ENCODE results near the gene ANKRD29.

ANKRD29 gene

DNA sequence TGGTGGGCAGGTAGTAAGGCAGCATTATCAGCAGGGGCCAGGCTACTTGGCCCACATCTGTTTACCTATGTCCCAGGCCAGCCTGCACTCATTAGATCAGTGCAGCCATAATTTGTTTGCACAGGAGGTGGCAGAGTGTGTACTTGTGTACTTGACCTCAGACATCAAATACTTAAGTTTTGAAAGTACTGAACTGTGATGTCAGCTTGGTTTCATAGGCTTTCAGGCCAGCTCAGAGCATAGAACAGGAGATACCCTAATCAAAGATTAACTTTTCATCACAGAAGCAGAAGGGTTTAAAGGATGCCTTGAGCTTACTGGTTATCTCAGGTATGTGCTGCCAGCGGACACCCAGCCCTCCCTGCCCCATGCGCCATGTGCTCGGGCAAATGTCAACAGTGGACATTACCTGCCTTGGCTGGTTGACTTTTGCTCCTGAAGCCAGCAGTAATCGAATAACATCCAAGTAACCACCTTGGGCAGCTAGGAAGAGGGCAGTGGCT, 33.2 kb downstream of the ANKRD29 start:
- intact Hi-C loops (cut with DNase I; ENCODE audit: low total_unique reads), result loop anchor here (10.0 kb wide), 2 partner anchors 55 to 295 kb away; partner anchors contain the start of gene LAMA3
- no peaks in the 10 kb centered on the region for H3K9me3 ChIP-seq
- H3K36me3 ChIP-seq, result no peaks in the 10 kb centered on the region
- no peak for DNase-seq
- TF ChIP-seq, protein P1, sequence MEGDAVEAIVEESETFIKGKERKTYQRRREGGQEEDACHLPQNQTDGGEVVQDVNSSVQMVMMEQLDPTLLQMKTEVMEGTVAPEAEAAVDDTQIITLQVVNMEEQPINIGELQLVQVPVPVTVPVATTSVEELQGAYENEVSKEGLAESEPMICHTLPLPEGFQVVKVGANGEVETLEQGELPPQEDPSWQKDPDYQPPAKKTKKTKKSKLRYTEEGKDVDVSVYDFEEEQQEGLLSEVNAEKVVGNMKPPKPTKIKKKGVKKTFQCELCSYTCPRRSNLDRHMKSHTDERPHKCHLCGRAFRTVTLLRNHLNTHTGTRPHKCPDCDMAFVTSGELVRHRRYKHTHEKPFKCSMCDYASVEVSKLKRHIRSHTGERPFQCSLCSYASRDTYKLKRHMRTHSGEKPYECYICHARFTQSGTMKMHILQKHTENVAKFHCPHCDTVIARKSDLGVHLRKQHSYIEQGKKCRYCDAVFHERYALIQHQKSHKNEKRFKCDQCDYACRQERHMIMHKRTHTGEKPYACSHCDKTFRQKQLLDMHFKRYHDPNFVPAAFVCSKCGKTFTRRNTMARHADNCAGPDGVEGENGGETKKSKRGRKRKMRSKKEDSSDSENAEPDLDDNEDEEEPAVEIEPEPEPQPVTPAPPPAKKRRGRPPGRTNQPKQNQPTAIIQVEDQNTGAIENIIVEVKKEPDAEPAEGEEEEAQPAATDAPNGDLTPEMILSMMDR (IDR thresholded peaks at IDR 0.05), result no peak
- no peak overlapping the region for H3K4me3 ChIP-seq
- no peak overlapping the region for H3K27ac ChIP-seq
- H3K4me1 ChIP-seq, result peaks cover 0 to 14% (median 0%) of the 10 kb centered on the region in 4 donors
- no peaks in the 10 kb centered on the region for H3K27me3 ChIP-seq

DNA sequence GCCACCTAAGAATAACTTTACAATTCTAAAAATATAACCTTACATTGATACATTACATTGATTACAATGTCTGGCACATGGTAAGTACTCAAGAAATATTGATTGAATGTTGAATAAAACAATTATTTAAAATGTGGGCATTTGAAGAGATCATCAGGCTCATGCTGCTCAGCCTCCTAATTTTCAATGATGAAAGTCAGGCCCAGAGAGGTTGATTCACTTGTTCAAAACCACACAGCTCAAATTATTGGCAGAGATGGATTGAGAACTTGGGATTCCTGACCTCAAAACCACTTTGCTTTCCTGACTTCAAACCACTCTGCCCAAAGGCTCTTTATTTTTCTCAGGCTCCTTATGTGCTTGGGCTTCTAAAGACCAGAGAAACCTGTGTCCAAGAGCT, 34.7 kb downstream of the ANKRD29 start:
- intact Hi-C loops (cut with DNase I; ENCODE audit: low total_unique reads), result loop anchor here (10.0 kb wide), 2 partner anchors 57 to 297 kb away; partner anchors contain the start of gene LAMA3
- peaks cover 0 to 14% (median 0%) of the 10 kb centered on the region in 4 donors for H3K4me1 ChIP-seq
- H3K27me3 ChIP-seq, result no peaks in the 10 kb centered on the region
- no peak overlapping the region for H3K27ac ChIP-seq
- no peaks in the 10 kb centered on the region for H3K36me3 ChIP-seq
- TF ChIP-seq, protein P1 (IDR thresholded peaks at IDR 0.05), result no peak
- no peaks in the 10 kb centered on the region for H3K9me3 ChIP-seq
- H3K4me3 ChIP-seq, result no peak overlapping the region
- DNase-seq, result no peak

GRCh38 chr18:23627321-23627720, 35.4 kb downstream of the ANKRD29 start:
- Histone ChIP-seq H3K27ac (no peak overlapping the region), H3K9me3 (no peaks in the 10 kb centered on the region), H3K4me1 (peaks cover 0 to 14% (median 0%) of the 10 kb centered on the region in 4 donors), H3K36me3 (no peaks in the 10 kb centered on the region), H3K4me3 (no peak overlapping the region), H3K27me3 (no peaks in the 10 kb centered on the region)
- intact Hi-C loops (cut with DNase I; ENCODE audit: low total_unique reads), result loop anchor here (10.0 kb wide), 2 partner anchors 57 to 297 kb away; partner anchors contain the start of gene LAMA3
- DNase-seq, result no peak
- TF ChIP-seq, protein P1 (IDR thresholded peaks at IDR 0.05), result no peak

- Histone ChIP-seq H3K36me3 (no peaks in the 10 kb centered on the region), H3K4me3 (no peak overlapping the region), H3K27ac (no peak overlapping the region), H3K4me1 (peaks cover 0 to 14% (median 2%) of the 10 kb centered on the region in 4 donors), H3K9me3 (no peaks in the 10 kb centered on the region), H3K27me3 (peaks cover 0 to 5% of the 10 kb centered on the region in 2 donors)
- TF ChIP-seq, protein P1 (IDR thresholded peaks at IDR 0.05), result no peak
- no peak for DNase-seq
- intact Hi-C loops (cut with DNase I; ENCODE audit: low total_unique reads), result loop anchor here (10.0 kb wide), 2 partner anchors 58 to 298 kb away; partner anchors contain the start of gene LAMA3
Observed at GRCh38 chr18:23626451-23627279, 36.0 kb downstream of the ANKRD29 start.

DNA sequence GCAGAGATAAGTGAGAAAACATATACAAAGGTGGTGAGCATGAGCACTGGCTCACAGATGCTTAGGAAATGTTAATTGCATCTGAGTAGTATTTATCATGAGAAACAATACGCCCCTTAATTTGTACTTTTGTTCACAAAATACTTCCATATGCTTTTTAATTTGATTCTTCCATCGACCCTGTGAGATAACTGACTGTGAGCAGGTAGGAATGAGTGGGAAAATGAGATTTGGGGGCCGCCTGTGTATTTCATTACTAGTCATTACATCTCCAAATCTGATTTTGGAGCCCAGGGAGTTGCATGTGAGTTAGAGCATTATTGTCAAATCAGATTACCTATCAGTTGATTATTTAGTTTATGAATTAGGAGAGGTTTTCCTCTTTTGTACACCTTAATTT, 39.7 kb downstream of the ANKRD29 start:
- Histone ChIP-seq H3K27me3 (peaks cover 0 to 18% of the 10 kb centered on the region in 2 donors), H3K4me1 (peaks cover 0 to 25% (median 12%) of the 10 kb centered on the region in 4 donors), H3K27ac (no peak overlapping the region), H3K4me3 (no peak overlapping the region), H3K36me3 (no peaks in the 10 kb centered on the region), H3K9me3 (no peaks in the 10 kb centered on the region)
- intact Hi-C loops (cut with DNase I; ENCODE audit: low total_unique reads), result loop anchor here (5.0 to 10.0 kb wide), 4 partner anchors 62 to 494 kb away; partner anchors contain the start of gene LAMA3
- TF ChIP-seq, protein P1 (IDR thresholded peaks at IDR 0.05), result no peak
- no peak for DNase-seq

All from tibial artery (tissue), 4 donors.